OCI-LY7 (cell line): ENCODE data around the gene MAGIX.
"Not testable (repeated sequence)": the region's sequence is repeated elsewhere in the genome, so short reads cannot be mapped to it uniquely, and the experiment has no call there.

Experiments
- EZH2phosphoT487 ChIP-seq: fragments of 200-600 bp; sonication (generic); IDR thresholded peaks from 2 replicates; pipeline ENCODE4 v1.6.1; 2018; ENCODE audit warnings: low read depth, borderline replicate concordance, mild to moderate bottlenecking, mixed run types, antibody characterized with exemption, low read length, moderate library complexity, mixed read lengths
- TF ChIP-seq, protein P1 (sequence below): fragments of 200-600 bp; sonication (generic); conservative IDR thresholded peaks from 2 replicates; pipeline ENCODE4 v1.5.1; 2014; ENCODE audit warnings: mild to moderate bottlenecking, antibody characterized with exemption, low read length, moderate library complexity, mixed read lengths

DNA sequence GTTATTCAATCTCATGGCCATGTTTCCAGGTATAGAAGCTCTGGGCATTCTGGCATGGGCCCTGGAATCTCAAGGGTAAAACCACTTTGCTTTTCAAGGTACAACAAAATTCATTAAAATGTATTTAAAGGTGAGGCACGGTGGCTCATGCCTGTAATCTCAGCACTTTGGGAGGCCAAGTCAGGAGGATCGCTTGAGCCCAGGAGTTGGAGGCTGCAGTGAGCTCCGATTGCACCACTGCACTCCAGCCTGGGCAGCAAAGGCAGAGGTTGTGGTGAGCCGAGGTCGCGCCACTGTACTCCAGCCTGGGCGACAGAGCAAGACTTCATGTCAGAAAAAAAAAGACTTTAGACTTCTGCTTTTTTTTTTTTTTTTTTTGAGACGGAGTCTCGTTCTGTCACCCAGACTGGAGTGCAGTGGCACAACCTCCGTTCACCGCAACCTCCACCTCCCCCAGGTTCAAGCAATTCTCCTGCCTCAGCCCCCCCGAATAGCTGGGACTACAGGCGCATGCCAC lies 34.8 kb upstream of the MAGIX start:
- TF ChIP-seq, protein P1, sequence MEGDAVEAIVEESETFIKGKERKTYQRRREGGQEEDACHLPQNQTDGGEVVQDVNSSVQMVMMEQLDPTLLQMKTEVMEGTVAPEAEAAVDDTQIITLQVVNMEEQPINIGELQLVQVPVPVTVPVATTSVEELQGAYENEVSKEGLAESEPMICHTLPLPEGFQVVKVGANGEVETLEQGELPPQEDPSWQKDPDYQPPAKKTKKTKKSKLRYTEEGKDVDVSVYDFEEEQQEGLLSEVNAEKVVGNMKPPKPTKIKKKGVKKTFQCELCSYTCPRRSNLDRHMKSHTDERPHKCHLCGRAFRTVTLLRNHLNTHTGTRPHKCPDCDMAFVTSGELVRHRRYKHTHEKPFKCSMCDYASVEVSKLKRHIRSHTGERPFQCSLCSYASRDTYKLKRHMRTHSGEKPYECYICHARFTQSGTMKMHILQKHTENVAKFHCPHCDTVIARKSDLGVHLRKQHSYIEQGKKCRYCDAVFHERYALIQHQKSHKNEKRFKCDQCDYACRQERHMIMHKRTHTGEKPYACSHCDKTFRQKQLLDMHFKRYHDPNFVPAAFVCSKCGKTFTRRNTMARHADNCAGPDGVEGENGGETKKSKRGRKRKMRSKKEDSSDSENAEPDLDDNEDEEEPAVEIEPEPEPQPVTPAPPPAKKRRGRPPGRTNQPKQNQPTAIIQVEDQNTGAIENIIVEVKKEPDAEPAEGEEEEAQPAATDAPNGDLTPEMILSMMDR, result not testable (repeated sequence)
- TF ChIP-seq EZH2phosphoT487, result not testable (repeated sequence)
